Endodermal cell (in vitro differentiated cells): ENCODE results near the gene FBN2. TPM values are rescaled to one million over a fixed set of nuclear protein-coding genes. Genes with fewer than 3 reads are reported as not detected.

ENCODE experiments used
- DNase-seq: peaks from one replicate; pipeline ENCODE4 v3.0.0-alpha.2; 2017
- H3K27ac ChIP-seq: 2 replicates; pipeline ENCODE4 v1.5.1; 2013; ENCODE audit warnings: mild to moderate bottlenecking, low read depth, low read length, moderate library complexity
- H3K27me3 ChIP-seq: 2 replicates; pipeline ENCODE4 v1.6.1; 2013; ENCODE audit warnings: mild to moderate bottlenecking, low read length, moderate library complexity; ENCODE audit not compliant: insufficient read depth, control insufficient read depth, poor library complexity, severe bottlenecking
- H3K36me3 ChIP-seq: 2 replicates; pipeline ENCODE4 v1.7.0; 2013; ENCODE audit warnings: mild to moderate bottlenecking, low read length, moderate library complexity; ENCODE audit not compliant: control insufficient read depth, insufficient read depth
- H3K4me1 ChIP-seq: one replicate; pipeline ENCODE4 v1.7.0; 2013; ENCODE audit warnings: low read length; ENCODE audit not compliant: control insufficient read depth, insufficient read depth
- H3K4me3 ChIP-seq: 2 replicates; pipeline ENCODE4 v1.5.1; 2013; ENCODE audit warnings: mild to moderate bottlenecking, low read length, moderate library complexity
- H3K9ac ChIP-seq: 2 replicates; pipeline ENCODE4 v1.6.1; 2013; ENCODE audit warnings: mild to moderate bottlenecking, low read length, moderate library complexity; ENCODE audit not compliant: poor library complexity, severe bottlenecking; ENCODE audit errors: extremely low read depth
- H3K9me3 ChIP-seq: 2 replicates; pipeline ENCODE4 v1.6.1; 2013; ENCODE audit warnings: mild to moderate bottlenecking, low read length, moderate library complexity; ENCODE audit not compliant: control insufficient read depth
- H3K27ac Mint-ChIP-seq: 2 replicates; pipeline ENCODE4 v1.8.0; 2020; ENCODE audit warnings: mixed read lengths
- H3K27me3 Mint-ChIP-seq: 2 replicates; pipeline ENCODE4 v1.8.0; 2021; ENCODE audit warnings: mild to moderate bottlenecking, mixed read lengths; ENCODE audit not compliant: insufficient read depth
- H3K36me3 Mint-ChIP-seq: 2 replicates; pipeline ENCODE4 v1.8.0; 2020; ENCODE audit warnings: low read depth, mixed read lengths
- H3K4me1 Mint-ChIP-seq: 2 replicates; pipeline ENCODE4 v1.8.0; 2020; ENCODE audit warnings: mixed read lengths
- H3K4me3 Mint-ChIP-seq: 2 replicates; pipeline ENCODE4 v1.8.0; 2020; ENCODE audit warnings: mild to moderate bottlenecking, moderate library complexity, mixed read lengths
- H3K9me3 Mint-ChIP-seq: 2 replicates; pipeline ENCODE4 v1.8.0; 2020; ENCODE audit warnings: mild to moderate bottlenecking, mixed read lengths
- WGBS, 2 experiments: methylation state at CpG; one replicate each; pipeline versions ENCODE4 v1.1.5 to v1.1.7; 2013; ENCODE audit warnings: missing lambda C conversion rate in 2 of 2, mixed read lengths in 1 of 2; ENCODE audit not compliant: insufficient coverage in 1 of 2, insufficient read length in 1 of 2; 5-methylcytosine and 5-hydroxymethylcytosine counted together
- total RNA-seq, 2 donors: library from RNA; stranded (reverse); fragmentation: NEBNext Ultra II Directional in 1 of 2; extraction: Animal tissue kit (Norgen Biotek cat#: 25700) in 1 of 2; gene quantifications; 2 replicates in 1 of 2; 3 replicates in 1 of 2; pipeline ENCODE4 v1.2.1, GENCODE V29; 2021
- TF ChIP-seq, protein P1 (sequence below): fragments of 200-600 bp; sonication (generic); conservative IDR thresholded peaks from 2 replicates; pipeline ENCODE4 v1.5.0; 2021; ENCODE audit warnings: antibody characterized with exemption, mild to moderate bottlenecking

Gene FBN2
- total RNA-seq, 2 donors from 2014 or later = 131 to 212 TPM

DNA sequence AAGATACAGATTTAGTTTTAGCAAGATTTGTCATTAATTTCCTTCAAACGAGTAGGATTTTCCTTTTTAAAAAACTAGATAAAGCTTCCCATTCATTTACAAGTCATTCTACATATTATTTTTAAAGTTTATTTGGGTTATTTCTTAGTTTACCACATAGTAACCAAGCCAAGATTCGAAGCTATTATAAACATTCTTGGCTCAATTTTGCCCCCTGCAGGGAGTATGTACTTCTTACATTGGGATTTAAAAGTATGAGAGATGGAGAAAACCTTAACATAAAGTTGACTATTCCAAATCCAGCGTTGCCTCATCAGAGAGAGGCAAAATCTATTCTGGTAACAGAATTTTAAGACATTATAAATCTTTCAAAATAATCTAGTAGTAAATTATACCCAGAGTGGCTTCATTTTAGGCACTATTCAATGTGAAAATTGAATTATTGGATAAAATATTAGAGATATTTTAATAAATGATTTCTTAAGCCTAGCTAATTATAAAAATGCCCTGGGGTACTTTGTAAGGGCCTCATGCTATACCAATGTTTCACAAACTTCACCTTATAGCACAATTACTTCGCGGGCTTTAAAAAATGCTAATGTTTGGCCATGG is 39.1 kb downstream of the FBN2 start:
- no peak overlapping the region for H3K9ac ChIP-seq
- WGBS, 2 experiments = 72% methylated on average over 3 of the region's 5 CpGs; no CpG with 5 or more reads in 1 of the 2 experiments

DNA sequence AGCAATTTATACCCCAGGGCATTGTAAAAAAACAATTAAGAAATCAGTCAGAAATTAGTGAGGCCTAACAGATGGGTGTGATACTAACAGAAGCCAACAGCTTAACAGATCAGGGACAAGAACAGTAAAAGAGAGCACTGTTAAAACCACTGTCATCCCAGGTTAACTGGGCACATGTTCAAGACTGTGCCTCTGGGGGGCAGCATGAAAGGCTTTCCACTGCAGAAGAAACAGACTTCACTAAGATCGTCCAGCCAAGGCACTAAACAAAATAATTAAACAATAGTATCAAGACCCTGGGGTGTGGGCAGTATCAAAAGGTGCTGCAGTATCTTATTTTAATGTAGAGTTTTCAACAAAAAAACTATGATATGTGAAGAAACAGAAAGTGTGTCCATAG is 43.5 kb downstream of the FBN2 start:
- no peak overlapping the region for H3K9ac ChIP-seq
- DNase-seq = peak; percentile 73
- Mint-ChIP-seq H3K4me3 (no peak overlapping the region), H3K4me1 (no peaks in the 10 kb centered on the region), H3K27ac (no peak overlapping the region), H3K36me3 (peaks cover 3% of the 10 kb centered on the region), H3K27me3 (no peaks in the 10 kb centered on the region), H3K9me3 (no peaks in the 10 kb centered on the region)
- no peak overlapping the region for H3K27ac ChIP-seq
- H3K4me3 ChIP-seq = no peak overlapping the region
- H3K4me1 ChIP-seq = no peaks in the 10 kb centered on the region
- TF ChIP-seq, protein P1, sequence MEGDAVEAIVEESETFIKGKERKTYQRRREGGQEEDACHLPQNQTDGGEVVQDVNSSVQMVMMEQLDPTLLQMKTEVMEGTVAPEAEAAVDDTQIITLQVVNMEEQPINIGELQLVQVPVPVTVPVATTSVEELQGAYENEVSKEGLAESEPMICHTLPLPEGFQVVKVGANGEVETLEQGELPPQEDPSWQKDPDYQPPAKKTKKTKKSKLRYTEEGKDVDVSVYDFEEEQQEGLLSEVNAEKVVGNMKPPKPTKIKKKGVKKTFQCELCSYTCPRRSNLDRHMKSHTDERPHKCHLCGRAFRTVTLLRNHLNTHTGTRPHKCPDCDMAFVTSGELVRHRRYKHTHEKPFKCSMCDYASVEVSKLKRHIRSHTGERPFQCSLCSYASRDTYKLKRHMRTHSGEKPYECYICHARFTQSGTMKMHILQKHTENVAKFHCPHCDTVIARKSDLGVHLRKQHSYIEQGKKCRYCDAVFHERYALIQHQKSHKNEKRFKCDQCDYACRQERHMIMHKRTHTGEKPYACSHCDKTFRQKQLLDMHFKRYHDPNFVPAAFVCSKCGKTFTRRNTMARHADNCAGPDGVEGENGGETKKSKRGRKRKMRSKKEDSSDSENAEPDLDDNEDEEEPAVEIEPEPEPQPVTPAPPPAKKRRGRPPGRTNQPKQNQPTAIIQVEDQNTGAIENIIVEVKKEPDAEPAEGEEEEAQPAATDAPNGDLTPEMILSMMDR = peak; percentile 77
- H3K36me3 ChIP-seq = no peaks in the 10 kb centered on the region
- H3K27me3 ChIP-seq = no peaks in the 10 kb centered on the region
- no peaks in the 10 kb centered on the region for H3K9me3 ChIP-seq
- WGBS, 2 experiments = 63% methylated on average over 1 of the region's 1 CpG; no CpG with 5 or more reads in 1 of the 2 experiments

More for the DNA sequence above, 39.1 kb downstream of the FBN2 start:
- Mint-ChIP-seq H3K4me3 (no peak overlapping the region), H3K27ac (no peak overlapping the region), H3K36me3 (peaks cover 30% of the 10 kb centered on the region), H3K4me1 (no peaks in the 10 kb centered on the region), H3K9me3 (peaks cover 15% of the 10 kb centered on the region), H3K27me3 (no peaks in the 10 kb centered on the region)
- Histone ChIP-seq H3K9me3 (peaks cover 12% of the 10 kb centered on the region), H3K36me3 (peaks cover 9% of the 10 kb centered on the region), H3K27ac (no peak overlapping the region), H3K27me3 (no peaks in the 10 kb centered on the region), H3K4me3 (no peak overlapping the region), H3K4me1 (no peaks in the 10 kb centered on the region)
- no peak for DNase-seq
- TF ChIP-seq, protein P1 = peak; percentile 59

DNA sequence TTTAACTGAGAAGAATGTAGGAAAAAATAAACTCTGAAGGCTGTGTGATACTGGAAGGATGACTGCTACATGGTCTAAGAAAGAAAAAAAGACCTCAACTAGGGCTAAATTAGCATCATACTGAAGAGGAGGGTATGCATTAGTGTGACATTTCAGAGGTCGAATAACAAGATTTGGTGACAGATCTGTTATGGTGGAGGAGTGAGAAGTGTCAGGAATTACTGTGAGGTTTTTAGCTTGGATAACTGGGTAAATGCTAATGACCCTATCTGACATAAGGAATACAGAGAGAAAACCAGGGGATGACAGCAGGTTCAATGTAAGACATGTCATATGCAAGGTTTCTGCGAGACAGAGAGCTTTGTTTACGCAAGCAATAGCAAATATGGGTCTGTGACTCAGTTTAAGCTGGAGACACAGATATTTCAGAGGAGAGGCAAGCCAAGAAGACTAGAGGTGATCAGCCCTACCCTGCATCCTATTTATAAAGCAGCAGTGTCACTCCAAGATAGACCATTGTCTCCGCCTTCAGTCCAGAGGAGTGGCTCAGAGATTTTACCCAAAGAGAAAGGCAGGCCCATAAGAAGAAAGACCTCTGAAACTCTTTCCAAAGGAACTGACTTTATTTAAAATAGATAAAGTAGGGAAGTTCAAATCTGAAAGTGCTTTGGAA is 44.3 kb downstream of the FBN2 start:
- H3K4me3 ChIP-seq = no peak overlapping the region
- Mint-ChIP-seq H3K27ac (no peak overlapping the region), H3K9me3 (no peaks in the 10 kb centered on the region), H3K36me3 (peaks cover 5% of the 10 kb centered on the region), H3K27me3 (no peaks in the 10 kb centered on the region), H3K4me1 (no peaks in the 10 kb centered on the region), H3K4me3 (no peak overlapping the region)
- H3K4me1 ChIP-seq = no peaks in the 10 kb centered on the region
- 90 to 97% methylated on average over 3 to 4 of the region's 4 CpGs for WGBS, 2 experiments
- no peak overlapping the region for H3K9ac ChIP-seq
- H3K27ac ChIP-seq = no peak overlapping the region
- no peaks in the 10 kb centered on the region for H3K27me3 ChIP-seq
- no peaks in the 10 kb centered on the region for H3K9me3 ChIP-seq
- no peak for DNase-seq
- peaks cover 3% of the 10 kb centered on the region for H3K36me3 ChIP-seq
- TF ChIP-seq, protein P1 = no peak
